ENCODE measurements around the gene TUT1.

- TF ChIP-seq GATA2 (IDR thresholded peaks at IDR 0.05; ENCODE audit: low read depth, low read length) (no peak), GATA3 (IDR thresholded peaks at IDR 0.05; ENCODE audit: low read depth, low read length) (no peak)
Observed at GRCh38 chr11:62603776-62604299, 12.5 kb upstream of the TUT1 start.

Measured in SH-SY5Y (cell line).